SK-N-MC (cell line): ENCODE data around the gene CPXM2.

Experiments used
- EZH2 ChIP-seq: fragments of 200-600 bp; sonication (generic); IDR thresholded peaks from one replicate; pipeline ENCODE4 v1.6.1; 2017; ENCODE audit warnings: antibody characterized with exemption
- FOXP2 ChIP-seq: optimal IDR thresholded peaks from 2 replicates; pipeline ENCODE3; 2011; ENCODE audit warnings: mild to moderate bottlenecking, moderate library complexity; ENCODE audit not compliant: insufficient read depth; ENCODE audit errors: extremely low read length, control extremely low read depth
- POLR2AphosphoS5 ChIP-seq: IDR thresholded peaks from 2 replicates; pipeline ENCODE4 v1.6.1; 2012; ENCODE audit warnings: mild to moderate bottlenecking, low read depth, low read length, borderline replicate concordance

DNA sequence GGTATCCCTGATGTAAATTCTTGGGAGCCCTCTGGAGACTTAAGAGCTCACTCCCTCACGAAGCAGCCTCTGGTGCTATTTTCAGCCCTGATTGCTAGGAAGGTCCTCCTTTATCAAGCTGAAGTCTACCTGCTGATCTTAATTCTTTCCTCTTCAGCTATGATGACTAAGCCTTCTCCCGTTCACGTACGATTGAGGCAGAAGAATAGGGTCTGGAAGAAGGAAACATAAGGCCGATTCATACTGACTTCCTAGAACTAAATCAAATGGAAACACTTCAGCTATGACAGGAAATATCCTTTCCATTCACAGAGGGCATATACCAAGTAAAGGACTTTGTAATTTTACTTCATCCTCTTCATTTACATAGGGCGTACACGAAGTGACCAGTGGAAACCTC, 107.0 kb downstream of the CPXM2 start:
- no peak for TF ChIP-seq POLR2AphosphoS5
- no peak for TF ChIP-seq EZH2
- no peak for TF ChIP-seq FOXP2
